Neural crest cell (in vitro differentiated cells): Measurements from ENCODE around the gene NOTUM. TPM values are rescaled to one million over a fixed set of nuclear protein-coding genes. Genes with fewer than 3 reads are reported as not detected.

Experiments used
- DNase-seq: peaks from one replicate; pipeline ENCODE4 v3.0.0; 2021; ENCODE audit warnings: low read depth, mixed read lengths, low spot score
- H3K27ac Mint-ChIP-seq: one replicate; pipeline ENCODE4 v1.8.0; 2021; ENCODE audit warnings: mild to moderate bottlenecking, mixed read lengths; ENCODE audit not compliant: unreplicated experiment
- H3K27me3 Mint-ChIP-seq: 2 replicates; pipeline ENCODE4 v1.8.0; 2021; ENCODE audit warnings: low read depth, mild to moderate bottlenecking, mixed read lengths
- H3K36me3 Mint-ChIP-seq: 2 replicates; pipeline ENCODE4 v1.8.0; 2021; ENCODE audit warnings: low read depth, mild to moderate bottlenecking, mixed read lengths
- H3K4me1 Mint-ChIP-seq: 2 replicates; pipeline ENCODE4 v1.8.0; 2021; ENCODE audit warnings: mixed read lengths
- H3K4me3 Mint-ChIP-seq: one replicate; pipeline ENCODE4 v1.8.0; 2021; ENCODE audit warnings: mild to moderate bottlenecking, mixed read lengths
- H3K9me3 Mint-ChIP-seq: 2 replicates; pipeline ENCODE4 v1.8.0; 2021; ENCODE audit warnings: mixed read lengths
- CTCF ChIP-seq: fragments of 200-600 bp; sonication (generic); conservative IDR thresholded peaks from 2 replicates; pipeline ENCODE4 v1.5.0; 2021; ENCODE audit warnings: antibody characterized with exemption, mild to moderate bottlenecking
- total RNA-seq: library from RNA; stranded (reverse); gene quantifications from 2 replicates; pipeline ENCODE4 v1.2.1, GENCODE V29; 2021

The NOTUM gene
- total RNA-seq, 1 donor from 2014 or later = 6.3 TPM

GRCh38 chr17:81926451-81927151 lies 34.4 kb downstream of the NOTUM start:
- H3K4me1 Mint-ChIP-seq = peaks cover 19% of the 10 kb centered on the region
- peak; percentile 51 for DNase-seq
- peak overlapping the region; percentile 96 for H3K27ac Mint-ChIP-seq
- peak overlapping the region; percentile 93 for H3K4me3 Mint-ChIP-seq
- H3K9me3 Mint-ChIP-seq = no peaks in the 10 kb centered on the region
- no peak for TF ChIP-seq CTCF
- peaks cover 10% of the 10 kb centered on the region for H3K27me3 Mint-ChIP-seq
- peaks cover 3% of the 10 kb centered on the region for H3K36me3 Mint-ChIP-seq

GRCh38 chr17:81925860-81926450 lies 35.0 kb downstream of the NOTUM start:
- Mint-ChIP-seq H3K27ac (peak overlapping the region; percentile 96), H3K4me3 (peak overlapping the region; percentile 93), H3K4me1 (peaks cover 19% of the 10 kb centered on the region), H3K27me3 (peaks cover 10% of the 10 kb centered on the region), H3K36me3 (peaks cover 3% of the 10 kb centered on the region), H3K9me3 (no peaks in the 10 kb centered on the region)
- no peak for TF ChIP-seq CTCF
- DNase-seq = no peak

- peak overlapping the region; percentile 93 for H3K4me3 Mint-ChIP-seq
- no peak for TF ChIP-seq CTCF
- no peaks in the 10 kb centered on the region for H3K9me3 Mint-ChIP-seq
- H3K27ac Mint-ChIP-seq = no peak overlapping the region
- DNase-seq = no peak
- H3K36me3 Mint-ChIP-seq = peaks cover 3% of the 10 kb centered on the region
- peaks cover 10% of the 10 kb centered on the region for H3K27me3 Mint-ChIP-seq
- peaks cover 19% of the 10 kb centered on the region for H3K4me1 Mint-ChIP-seq
These were observed 36.1 kb downstream of the NOTUM start for GRCh38 chr17:81924557-81925532.

GRCh38 chr17:81923302-81924260 lies 37.4 kb downstream of the NOTUM start:
- H3K9me3 Mint-ChIP-seq = no peaks in the 10 kb centered on the region
- peak; percentile 44 for DNase-seq
- peak overlapping the region; percentile 83 for H3K4me3 Mint-ChIP-seq
- peaks cover 19% of the 10 kb centered on the region for H3K4me1 Mint-ChIP-seq
- peaks cover 3% of the 10 kb centered on the region for H3K36me3 Mint-ChIP-seq
- TF ChIP-seq CTCF = no peak
- peak overlapping the region; percentile 96 for H3K27ac Mint-ChIP-seq
- H3K27me3 Mint-ChIP-seq = peaks cover 4% of the 10 kb centered on the region
